Astrocyte (in vitro differentiated cells and primary cell): ENCODE data around the gene PTMA. TPM values are rescaled to one million over a fixed set of nuclear protein-coding genes. Genes with fewer than 3 reads are reported as not detected.

Experiments
- DNase-seq: peaks from one replicate; pipeline ENCODE4 v3.0.0-alpha.2; 2010; ENCODE audit warnings: low read depth
- FAIRE-seq: peaks from 2 replicates; lab custom pipeline; 2011; peaks lifted over from hg19 to GRCh38; lab: Jason Lieb, UNC
- H2AFZ ChIP-seq: 2 replicates; pipeline ENCODE4 v1.6.0; 2012; ENCODE audit warnings: low read depth, low read length, inconsistent platforms
- H3K27ac ChIP-seq: 2 replicates; pipeline ENCODE4 v1.5.1; 2011; ENCODE audit warnings: low read depth, low read length, inconsistent platforms
- H3K27me3 ChIP-seq: 2 replicates; pipeline ENCODE4 v1.6.0; 2011; ENCODE audit warnings: low read length, inconsistent platforms; ENCODE audit not compliant: insufficient read depth
- H3K36me3 ChIP-seq: 2 replicates; pipeline ENCODE4 v1.5.1; 2011; ENCODE audit warnings: low read length, inconsistent platforms; ENCODE audit not compliant: insufficient read depth
- H3K4me1 ChIP-seq: 2 replicates; pipeline ENCODE4 v1.5.1; 2011; ENCODE audit warnings: low read length, inconsistent platforms; ENCODE audit not compliant: insufficient read depth
- H3K4me2 ChIP-seq: 2 replicates; pipeline ENCODE4 v1.6.0; 2012; ENCODE audit warnings: low read length, inconsistent platforms
- H3K4me3 ChIP-seq: 2 replicates; pipeline ENCODE4 v1.5.1; 2011; ENCODE audit warnings: low read depth, mild to moderate bottlenecking, low read length, inconsistent platforms; ENCODE audit not compliant: insufficient read depth
- H3K79me2 ChIP-seq: 2 replicates; pipeline ENCODE4 v1.6.0; 2012; ENCODE audit warnings: mild to moderate bottlenecking, low read length, inconsistent platforms; ENCODE audit not compliant: insufficient read depth
- H3K9ac ChIP-seq: 2 replicates; pipeline ENCODE4 v1.6.0; 2012; ENCODE audit warnings: mild to moderate bottlenecking, low read length, inconsistent platforms
- H3K9me3 ChIP-seq: 2 replicates; pipeline ENCODE4 v1.5.1; 2012; ENCODE audit warnings: low read depth, mild to moderate bottlenecking, low read length, inconsistent platforms; ENCODE audit not compliant: insufficient read depth
- H4K20me1 ChIP-seq: 2 replicates; pipeline ENCODE4 v1.6.0; 2012; ENCODE audit warnings: low read length, inconsistent platforms; ENCODE audit not compliant: insufficient read depth
- H3K27ac Mint-ChIP-seq: one replicate; pipeline ENCODE4 v1.8.0; 2021; ENCODE audit warnings: mild to moderate bottlenecking, mixed read lengths; ENCODE audit not compliant: unreplicated experiment
- H3K27me3 Mint-ChIP-seq: one replicate; pipeline ENCODE4 v1.8.0; 2021; ENCODE audit warnings: low read depth, mixed read lengths; ENCODE audit not compliant: unreplicated experiment
- H3K36me3 Mint-ChIP-seq: one replicate; pipeline ENCODE4 v1.8.0; 2021; ENCODE audit warnings: low read depth, mixed read lengths; ENCODE audit not compliant: unreplicated experiment
- H3K4me1 Mint-ChIP-seq: one replicate; pipeline ENCODE4 v1.8.0; 2021; ENCODE audit warnings: low read depth, mixed read lengths; ENCODE audit not compliant: unreplicated experiment
- H3K4me3 Mint-ChIP-seq: one replicate; pipeline ENCODE4 v1.8.0; 2021; ENCODE audit warnings: mild to moderate bottlenecking, moderate library complexity, mixed read lengths; ENCODE audit not compliant: unreplicated experiment
- H3K9me3 Mint-ChIP-seq: one replicate; pipeline ENCODE4 v1.8.0; 2021; ENCODE audit warnings: mild to moderate bottlenecking, mixed read lengths; ENCODE audit not compliant: unreplicated experiment
- CTCF ChIP-seq: IDR thresholded peaks from 2 replicates; pipeline ENCODE4 v1.5.1; 2011; ENCODE audit warnings: low read depth, mild to moderate bottlenecking, inconsistent platforms, low read length, moderate library complexity; ENCODE audit not compliant: insufficient read depth
- EZH2 ChIP-seq: IDR thresholded peaks from 2 replicates; pipeline ENCODE4 v1.6.1; 2012; ENCODE audit warnings: mild to moderate bottlenecking, low read length, inconsistent platforms; ENCODE audit not compliant: insufficient read depth
- total RNA-seq: library from RNA; stranded (reverse); gene quantifications from 2 replicates; pipeline ENCODE4 v1.2.1, GENCODE V29; 2021

PTMA gene
- total RNA-seq, 1 donor from 2014 or later, result 469 TPM

- DNase-seq (no peak), FAIRE-seq (no peak)
- Histone ChIP-seq H3K79me2 (no peaks in the 10 kb centered on the region), H3K9me3 (no peaks in the 10 kb centered on the region), H2AFZ (no peak overlapping the region), H4K20me1 (no peaks in the 10 kb centered on the region), H3K4me3 (no peak overlapping the region), H3K4me2 (no peak overlapping the region), H3K9ac (no peak overlapping the region), H3K27ac (no peak overlapping the region), H3K36me3 (no peaks in the 10 kb centered on the region), H3K4me1 (no peaks in the 10 kb centered on the region), H3K27me3 (no peaks in the 10 kb centered on the region)
- H3K27me3 Mint-ChIP-seq, result peaks cover 12% of the 10 kb centered on the region
- no peak for TF ChIP-seq CTCF
- no peak for TF ChIP-seq EZH2
- no peaks in the 10 kb centered on the region for H3K4me1 Mint-ChIP-seq
- no peaks in the 10 kb centered on the region for H3K36me3 Mint-ChIP-seq
- H3K9me3 Mint-ChIP-seq, result no peaks in the 10 kb centered on the region
- H3K4me3 Mint-ChIP-seq, result no peak overlapping the region
- no peak overlapping the region for H3K27ac Mint-ChIP-seq
These were observed 17.0 kb upstream of the PTMA start for GRCh38 chr2:231691251-231691772.

GRCh38 chr2:231692847-231693246 lies 15.5 kb upstream of the PTMA start:
- Mint-ChIP-seq H3K4me1 (no peaks in the 10 kb centered on the region), H3K27me3 (peaks cover 13% of the 10 kb centered on the region), H3K36me3 (no peaks in the 10 kb centered on the region), H3K9me3 (no peaks in the 10 kb centered on the region), H3K27ac (no peak overlapping the region), H3K4me3 (no peak overlapping the region)
- Histone ChIP-seq H2AFZ (no peak overlapping the region), H3K27ac (no peak overlapping the region), H3K79me2 (no peaks in the 10 kb centered on the region), H4K20me1 (no peaks in the 10 kb centered on the region), H3K4me1 (no peaks in the 10 kb centered on the region), H3K9me3 (no peaks in the 10 kb centered on the region), H3K4me3 (no peak overlapping the region), H3K4me2 (no peak overlapping the region), H3K27me3 (no peaks in the 10 kb centered on the region), H3K9ac (no peak overlapping the region), H3K36me3 (no peaks in the 10 kb centered on the region)
- no peak for TF ChIP-seq EZH2
- no peak for DNase-seq
- FAIRE-seq, result no peak

- no peaks in the 10 kb centered on the region for H3K9me3 ChIP-seq
- H4K20me1 ChIP-seq, result no peaks in the 10 kb centered on the region
- H3K4me1 ChIP-seq, result no peaks in the 10 kb centered on the region
- H3K4me3 Mint-ChIP-seq, result no peak overlapping the region
- no peaks in the 10 kb centered on the region for H3K36me3 ChIP-seq
- FAIRE-seq (no peak), DNase-seq (no peak)
- H3K27ac ChIP-seq, result no peak overlapping the region
- no peaks in the 10 kb centered on the region for H3K9me3 Mint-ChIP-seq
- H3K9ac ChIP-seq, result no peak overlapping the region
- peaks cover 13% of the 10 kb centered on the region for H3K27me3 Mint-ChIP-seq
- H3K4me2 ChIP-seq, result no peak overlapping the region
- TF ChIP-seq EZH2, result no peak
- TF ChIP-seq CTCF, result no peak
- H3K4me3 ChIP-seq, result no peak overlapping the region
- no peaks in the 10 kb centered on the region for H3K36me3 Mint-ChIP-seq
- no peaks in the 10 kb centered on the region for H3K4me1 Mint-ChIP-seq
- no peak overlapping the region for H2AFZ ChIP-seq
- H3K79me2 ChIP-seq, result no peaks in the 10 kb centered on the region
- H3K27me3 ChIP-seq, result no peaks in the 10 kb centered on the region
- no peak overlapping the region for H3K27ac Mint-ChIP-seq
These were observed 14.4 kb upstream of the PTMA start for GRCh38 chr2:231693956-231694355.
